Measurements from ENCODE around the gene PTPN14.

The PTPN14 gene

DNA sequence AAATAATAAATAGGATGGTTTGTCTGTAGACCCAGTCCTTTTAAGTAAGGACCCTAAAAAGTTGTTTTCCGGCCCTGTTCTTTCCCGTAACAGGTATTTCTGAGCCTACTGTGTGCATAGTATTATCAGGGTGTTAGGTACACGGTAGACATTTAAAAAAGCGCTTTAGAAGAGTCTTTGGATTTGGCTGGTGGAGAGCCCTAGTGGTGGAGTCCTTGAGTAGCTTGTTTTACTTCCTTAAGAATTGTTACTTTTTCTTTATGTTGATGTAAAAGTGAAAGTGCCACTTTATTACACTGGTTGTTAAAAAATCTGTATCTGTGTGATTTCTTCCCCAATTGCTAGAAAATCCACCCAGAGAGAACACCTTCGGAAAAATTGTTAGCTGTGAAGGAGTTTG, 233.7 kb downstream of the PTPN14 start:
- no peak for TF ChIP-seq ESRRG (CRISPR knock-in tag; IDR thresholded peaks at IDR 0.05)
- TF ChIP-seq PPARA (CRISPR knock-in tag; IDR thresholded peaks at IDR 0.05; ENCODE audit: borderline replicate concordance), result no peak
- TF ChIP-seq SNAI2 (CRISPR knock-in tag; IDR thresholded peaks at IDR 0.05), result no peak
- no peak for TF ChIP-seq OSR1 (CRISPR knock-in tag; IDR thresholded peaks at IDR 0.05)
- no peak for TF ChIP-seq GLIS3 (CRISPR knock-in tag; IDR thresholded peaks at IDR 0.05)
- TF ChIP-seq ISL1 (CRISPR knock-in tag; IDR thresholded peaks at IDR 0.05), result no peak
- TF ChIP-seq RARB (CRISPR knock-in tag; IDR thresholded peaks at IDR 0.05), result no peak
- no peak for TF ChIP-seq BACH2 (CRISPR knock-in tag; IDR thresholded peaks at IDR 0.05; ENCODE audit: borderline replicate concordance)
- TF ChIP-seq ZC3H10 (CRISPR knock-in tag; IDR thresholded peaks at IDR 0.05), result no peak
- TF ChIP-seq, protein P1, sequence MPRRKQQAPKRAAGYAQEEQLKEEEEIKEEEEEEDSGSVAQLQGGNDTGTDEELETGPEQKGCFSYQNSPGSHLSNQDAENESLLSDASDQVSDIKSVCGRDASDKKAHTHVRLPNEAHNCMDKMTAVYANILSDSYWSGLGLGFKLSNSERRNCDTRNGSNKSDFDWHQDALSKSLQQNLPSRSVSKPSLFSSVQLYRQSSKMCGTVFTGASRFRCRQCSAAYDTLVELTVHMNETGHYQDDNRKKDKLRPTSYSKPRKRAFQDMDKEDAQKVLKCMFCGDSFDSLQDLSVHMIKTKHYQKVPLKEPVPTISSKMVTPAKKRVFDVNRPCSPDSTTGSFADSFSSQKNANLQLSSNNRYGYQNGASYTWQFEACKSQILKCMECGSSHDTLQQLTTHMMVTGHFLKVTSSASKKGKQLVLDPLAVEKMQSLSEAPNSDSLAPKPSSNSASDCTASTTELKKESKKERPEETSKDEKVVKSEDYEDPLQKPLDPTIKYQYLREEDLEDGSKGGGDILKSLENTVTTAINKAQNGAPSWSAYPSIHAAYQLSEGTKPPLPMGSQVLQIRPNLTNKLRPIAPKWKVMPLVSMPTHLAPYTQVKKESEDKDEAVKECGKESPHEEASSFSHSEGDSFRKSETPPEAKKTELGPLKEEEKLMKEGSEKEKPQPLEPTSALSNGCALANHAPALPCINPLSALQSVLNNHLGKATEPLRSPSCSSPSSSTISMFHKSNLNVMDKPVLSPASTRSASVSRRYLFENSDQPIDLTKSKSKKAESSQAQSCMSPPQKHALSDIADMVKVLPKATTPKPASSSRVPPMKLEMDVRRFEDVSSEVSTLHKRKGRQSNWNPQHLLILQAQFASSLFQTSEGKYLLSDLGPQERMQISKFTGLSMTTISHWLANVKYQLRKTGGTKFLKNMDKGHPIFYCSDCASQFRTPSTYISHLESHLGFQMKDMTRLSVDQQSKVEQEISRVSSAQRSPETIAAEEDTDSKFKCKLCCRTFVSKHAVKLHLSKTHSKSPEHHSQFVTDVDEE (CRISPR knock-in tag; IDR thresholded peaks at IDR 0.05), result no peak
- no peak for ATAC-seq

DNA sequence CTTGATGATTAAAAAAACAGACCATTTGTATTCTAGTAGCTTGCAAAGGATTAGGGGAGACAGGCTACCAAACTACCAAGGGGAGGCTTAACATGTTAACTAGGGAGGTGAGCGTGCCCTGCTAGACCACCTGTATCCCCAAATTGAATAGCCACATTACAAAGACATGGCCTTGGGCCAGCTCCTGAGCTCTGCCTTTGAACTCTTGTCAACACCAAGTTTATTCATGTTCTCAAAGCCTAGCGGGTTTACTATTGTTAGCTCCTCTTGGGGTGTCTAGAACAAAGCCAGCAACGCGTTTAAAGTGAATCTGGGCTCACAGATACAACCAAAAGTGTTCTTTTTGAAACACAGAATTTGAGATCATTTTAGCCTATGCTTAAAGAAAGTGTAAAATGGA, 234.1 kb downstream of the PTPN14 start:
- TF ChIP-seq, protein P1 (CRISPR knock-in tag; IDR thresholded peaks at IDR 0.05), result no peak
- TF ChIP-seq POU6F1 (CRISPR knock-in tag; IDR thresholded peaks at IDR 0.05; ENCODE audit: borderline replicate concordance, low read depth) (no peak), ZNF8 (CRISPR knock-in tag; IDR thresholded peaks at IDR 0.05) (no peak), TOX (CRISPR knock-in tag; IDR thresholded peaks at IDR 0.05; ENCODE audit: borderline replicate concordance) (no peak), ZFP3 (CRISPR knock-in tag; IDR thresholded peaks at IDR 0.05) (no peak), ISL1 (CRISPR knock-in tag; IDR thresholded peaks at IDR 0.05) (no peak)
- TF ChIP-seq, protein P2, sequence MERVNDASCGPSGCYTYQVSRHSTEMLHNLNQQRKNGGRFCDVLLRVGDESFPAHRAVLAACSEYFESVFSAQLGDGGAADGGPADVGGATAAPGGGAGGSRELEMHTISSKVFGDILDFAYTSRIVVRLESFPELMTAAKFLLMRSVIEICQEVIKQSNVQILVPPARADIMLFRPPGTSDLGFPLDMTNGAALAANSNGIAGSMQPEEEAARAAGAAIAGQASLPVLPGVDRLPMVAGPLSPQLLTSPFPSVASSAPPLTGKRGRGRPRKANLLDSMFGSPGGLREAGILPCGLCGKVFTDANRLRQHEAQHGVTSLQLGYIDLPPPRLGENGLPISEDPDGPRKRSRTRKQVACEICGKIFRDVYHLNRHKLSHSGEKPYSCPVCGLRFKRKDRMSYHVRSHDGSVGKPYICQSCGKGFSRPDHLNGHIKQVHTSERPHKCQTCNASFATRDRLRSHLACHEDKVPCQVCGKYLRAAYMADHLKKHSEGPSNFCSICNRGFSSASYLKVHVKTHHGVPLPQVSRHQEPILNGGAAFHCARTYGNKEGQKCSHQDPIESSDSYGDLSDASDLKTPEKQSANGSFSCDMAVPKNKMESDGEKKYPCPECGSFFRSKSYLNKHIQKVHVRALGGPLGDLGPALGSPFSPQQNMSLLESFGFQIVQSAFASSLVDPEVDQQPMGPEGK (CRISPR knock-in tag; IDR thresholded peaks at IDR 0.05; ENCODE audit: borderline replicate concordance), result no peak
- TF ChIP-seq, protein P3, sequence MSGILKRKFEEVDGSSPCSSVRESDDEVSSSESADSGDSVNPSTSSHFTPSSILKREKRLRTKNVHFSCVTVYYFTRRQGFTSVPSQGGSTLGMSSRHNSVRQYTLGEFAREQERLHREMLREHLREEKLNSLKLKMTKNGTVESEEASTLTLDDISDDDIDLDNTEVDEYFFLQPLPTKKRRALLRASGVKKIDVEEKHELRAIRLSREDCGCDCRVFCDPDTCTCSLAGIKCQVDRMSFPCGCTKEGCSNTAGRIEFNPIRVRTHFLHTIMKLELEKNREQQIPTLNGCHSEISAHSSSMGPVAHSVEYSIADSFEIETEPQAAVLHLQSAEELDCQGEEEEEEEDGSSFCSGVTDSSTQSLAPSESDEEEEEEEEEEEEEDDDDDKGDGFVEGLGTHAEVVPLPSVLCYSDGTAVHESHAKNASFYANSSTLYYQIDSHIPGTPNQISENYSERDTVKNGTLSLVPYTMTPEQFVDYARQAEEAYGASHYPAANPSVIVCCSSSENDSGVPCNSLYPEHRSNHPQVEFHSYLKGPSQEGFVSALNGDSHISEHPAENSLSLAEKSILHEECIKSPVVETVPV (CRISPR knock-in tag; IDR thresholded peaks at IDR 0.05), result no peak
- no peak for ATAC-seq

- TF ChIP-seq ESRRG (CRISPR knock-in tag; IDR thresholded peaks at IDR 0.05) (no peak), ZFP3 (CRISPR knock-in tag; IDR thresholded peaks at IDR 0.05) (no peak), TCF4 (CRISPR knock-in tag; IDR thresholded peaks at IDR 0.05; ENCODE audit: borderline replicate concordance) (no peak), OSR1 (CRISPR knock-in tag; IDR thresholded peaks at IDR 0.05) (no peak), BACH2 (CRISPR knock-in tag; IDR thresholded peaks at IDR 0.05; ENCODE audit: borderline replicate concordance) (no peak), PPARA (CRISPR knock-in tag; IDR thresholded peaks at IDR 0.05; ENCODE audit: borderline replicate concordance) (no peak), TOX (CRISPR knock-in tag; IDR thresholded peaks at IDR 0.05; ENCODE audit: borderline replicate concordance) (no peak)
- peak; percentile 78 for ATAC-seq
Measured at GRCh38 chr1:214316593-214316992, 234.8 kb downstream of the PTPN14 start.

Data from SK-N-SH treated with all-trans-retinoic acid at 6 μM for 48 hours (cell line).